ENCODE data around the gene SUPT3H.

The SUPT3H gene

GRCh38 chr6:45132059-45132458, 245.7 kb downstream of the SUPT3H start:
- no peak overlapping the region for H3K4me3 ChIP-seq (ENCODE audit: low read length)
- no peak overlapping the region for H3K27ac ChIP-seq (ENCODE audit: low read length)
- no peak overlapping the region for H3K9ac ChIP-seq (ENCODE audit: low read length)
- H3K4me1 ChIP-seq (ENCODE audit: control insufficient read depth, low read depth, low read length): no peaks in the 10 kb centered on the region
- no peaks in the 10 kb centered on the region for H3K9me3 ChIP-seq (ENCODE audit: control insufficient read depth, low read depth, low read length)
- H3K27me3 ChIP-seq (ENCODE audit: control insufficient read depth, insufficient read depth, low read length): no peaks in the 10 kb centered on the region
- H3K36me3 ChIP-seq (ENCODE audit: control insufficient read depth, low read depth, low read length): no peaks in the 10 kb centered on the region

DNA sequence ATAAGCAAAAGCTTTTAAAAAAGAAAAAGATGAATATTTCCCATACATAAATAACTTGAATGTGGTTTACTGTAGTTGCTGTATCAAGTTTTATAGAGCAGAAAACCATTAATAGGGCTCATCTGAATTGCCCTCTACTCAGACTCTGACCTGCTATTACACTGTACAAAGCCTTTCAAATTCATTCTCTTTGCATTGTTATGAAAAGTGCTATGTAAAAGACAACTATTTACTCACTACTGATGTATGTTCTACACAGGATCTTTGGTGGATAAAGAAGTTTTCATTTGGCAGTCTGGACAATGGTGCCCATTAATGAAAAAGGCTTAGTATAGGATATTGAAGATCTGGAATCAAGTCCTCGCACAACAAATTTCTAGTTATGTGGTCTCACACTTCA, 248.7 kb downstream of the SUPT3H start:
- Histone ChIP-seq H3K9me3 (ENCODE audit: control insufficient read depth, low read depth, low read length) (no peaks in the 10 kb centered on the region), H3K9ac (ENCODE audit: low read length) (no peak overlapping the region), H3K36me3 (ENCODE audit: control insufficient read depth, low read depth, low read length) (no peaks in the 10 kb centered on the region), H3K4me1 (ENCODE audit: control insufficient read depth, low read depth, low read length) (no peaks in the 10 kb centered on the region), H3K4me3 (ENCODE audit: low read length) (no peak overlapping the region), H3K27ac (ENCODE audit: low read length) (no peak overlapping the region), H3K27me3 (ENCODE audit: control insufficient read depth, insufficient read depth, low read length) (no peaks in the 10 kb centered on the region)

DNA sequence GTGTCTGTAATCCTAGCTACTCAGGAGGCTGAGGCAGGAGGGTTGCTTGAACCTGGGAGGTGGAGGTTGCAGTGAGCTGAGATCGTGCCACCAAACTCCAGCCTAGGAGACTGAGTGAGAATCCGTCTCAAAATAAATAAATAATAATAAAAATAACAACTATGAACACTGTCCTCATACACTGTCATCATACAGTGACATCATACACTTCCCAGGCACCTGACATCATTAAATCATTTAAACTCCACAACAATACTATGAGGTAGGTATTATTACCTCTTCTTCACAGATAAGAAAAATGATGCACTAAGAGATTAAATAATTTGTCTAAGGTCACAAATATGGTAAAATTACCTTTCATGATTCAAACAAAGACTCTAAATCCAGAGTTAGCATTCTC, 250.5 kb downstream of the SUPT3H start:
- H3K9me3 ChIP-seq (ENCODE audit: control insufficient read depth, low read depth, low read length): no peaks in the 10 kb centered on the region
- no peak overlapping the region for H3K4me3 ChIP-seq (ENCODE audit: low read length)
- no peak overlapping the region for H3K9ac ChIP-seq (ENCODE audit: low read length)
- no peaks in the 10 kb centered on the region for H3K27me3 ChIP-seq (ENCODE audit: control insufficient read depth, insufficient read depth, low read length)
- no peaks in the 10 kb centered on the region for H3K36me3 ChIP-seq (ENCODE audit: control insufficient read depth, low read depth, low read length)
- no peaks in the 10 kb centered on the region for H3K4me1 ChIP-seq (ENCODE audit: control insufficient read depth, low read depth, low read length)
- no peak overlapping the region for H3K27ac ChIP-seq (ENCODE audit: low read length)

DNA sequence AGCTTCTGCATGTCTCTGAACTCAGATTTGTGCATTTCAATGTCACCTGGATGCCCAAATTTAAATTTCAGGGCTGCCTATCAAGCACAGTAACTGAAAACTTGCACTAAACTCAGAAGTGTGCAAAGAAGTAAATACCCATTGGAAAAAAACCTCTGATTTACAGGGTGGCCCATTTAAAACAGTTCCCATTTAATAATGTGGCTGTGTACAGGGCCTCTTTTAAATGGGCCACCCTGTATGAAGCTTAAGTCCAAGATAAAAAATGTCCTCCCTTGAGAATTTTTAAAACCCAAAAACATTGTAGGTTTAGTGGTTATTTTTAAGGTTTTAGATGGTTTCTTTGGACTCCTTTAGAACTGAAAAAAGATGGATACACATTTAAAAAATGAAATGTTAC, 251.7 kb downstream of the SUPT3H start:
- Histone ChIP-seq H3K36me3 (ENCODE audit: control insufficient read depth, low read depth, low read length) (no peaks in the 10 kb centered on the region), H3K4me3 (ENCODE audit: low read length) (no peak overlapping the region), H3K27me3 (ENCODE audit: control insufficient read depth, insufficient read depth, low read length) (no peaks in the 10 kb centered on the region), H3K4me1 (ENCODE audit: control insufficient read depth, low read depth, low read length) (no peaks in the 10 kb centered on the region), H3K27ac (ENCODE audit: low read length) (no peak overlapping the region), H3K9ac (ENCODE audit: low read length) (no peak overlapping the region), H3K9me3 (ENCODE audit: control insufficient read depth, low read depth, low read length) (no peaks in the 10 kb centered on the region)

- Histone ChIP-seq H3K4me1 (ENCODE audit: control insufficient read depth, low read depth, low read length) (no peaks in the 10 kb centered on the region), H3K27ac (ENCODE audit: low read length) (no peak overlapping the region), H3K9me3 (ENCODE audit: control insufficient read depth, low read depth, low read length) (no peaks in the 10 kb centered on the region), H3K36me3 (ENCODE audit: control insufficient read depth, low read depth, low read length) (no peaks in the 10 kb centered on the region), H3K9ac (ENCODE audit: low read length) (no peak overlapping the region), H3K27me3 (ENCODE audit: control insufficient read depth, insufficient read depth, low read length) (no peaks in the 10 kb centered on the region), H3K4me3 (ENCODE audit: low read length) (no peak overlapping the region)
Measured at GRCh38 chr6:45123023-45123422, 254.7 kb downstream of the SUPT3H start.

GRCh38 chr6:45118754-45119153, 259.0 kb downstream of the SUPT3H start:
- no peak overlapping the region for H3K9ac ChIP-seq (ENCODE audit: low read length)
- H3K36me3 ChIP-seq (ENCODE audit: control insufficient read depth, low read depth, low read length): no peaks in the 10 kb centered on the region
- H3K4me1 ChIP-seq (ENCODE audit: control insufficient read depth, low read depth, low read length): no peaks in the 10 kb centered on the region
- H3K27ac ChIP-seq (ENCODE audit: low read length): no peak overlapping the region
- no peaks in the 10 kb centered on the region for H3K9me3 ChIP-seq (ENCODE audit: control insufficient read depth, low read depth, low read length)
- no peak overlapping the region for H3K4me3 ChIP-seq (ENCODE audit: low read length)
- H3K27me3 ChIP-seq (ENCODE audit: control insufficient read depth, insufficient read depth, low read length): no peaks in the 10 kb centered on the region

DNA sequence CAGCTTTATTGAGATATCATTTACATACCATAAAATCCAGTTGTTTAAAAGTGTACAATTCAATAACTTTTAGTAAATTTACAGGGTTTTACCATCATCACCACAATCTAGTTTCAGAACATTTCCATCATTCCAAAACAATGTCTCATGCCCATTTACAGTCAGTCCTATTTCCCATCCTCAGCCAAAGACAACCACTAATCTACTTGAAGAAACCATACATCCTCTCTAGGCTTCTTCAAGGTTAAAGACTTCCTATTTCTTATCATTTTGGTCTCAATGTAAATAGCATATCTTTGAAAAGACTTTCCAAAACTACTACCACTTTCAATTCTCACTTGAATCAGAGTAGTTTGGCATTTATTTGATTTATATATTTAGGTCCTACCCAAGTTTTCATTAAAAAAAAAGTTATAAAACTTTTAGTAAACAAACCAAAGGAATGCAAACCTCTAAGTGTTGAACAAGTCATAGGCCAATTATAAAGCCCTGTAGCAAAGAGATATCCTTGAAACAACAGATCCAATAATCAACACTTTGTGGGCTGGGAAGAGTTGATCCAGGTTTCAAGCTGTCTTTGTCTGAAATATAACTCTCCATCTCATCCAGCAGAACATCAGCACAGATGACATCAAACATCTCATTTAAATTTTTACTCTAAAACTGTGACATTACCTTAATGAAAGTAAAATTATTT, 260.9 kb downstream of the SUPT3H start:
- Histone ChIP-seq H3K4me3 (ENCODE audit: low read length) (no peak overlapping the region), H3K27ac (ENCODE audit: low read length) (no peak overlapping the region), H3K36me3 (ENCODE audit: control insufficient read depth, low read depth, low read length) (no peaks in the 10 kb centered on the region)

DNA sequence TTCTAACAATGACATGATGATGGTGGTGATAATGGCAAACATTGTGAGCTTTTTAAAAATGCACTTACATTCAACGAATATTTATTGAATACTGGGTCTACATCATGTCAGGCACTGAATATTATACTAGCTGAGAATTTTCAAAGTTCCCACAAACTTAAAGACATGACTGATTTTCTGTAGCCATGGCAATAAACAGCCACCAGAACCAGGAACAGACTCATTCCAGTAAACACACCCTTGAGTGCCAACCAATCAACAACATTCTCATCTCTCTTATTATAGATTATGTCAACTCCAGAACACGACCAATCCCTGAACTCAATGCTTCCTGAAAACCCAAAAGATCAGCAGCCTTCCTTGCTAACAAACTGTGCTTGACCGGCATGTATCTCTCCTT, 262.0 kb downstream of the SUPT3H start:
- H3K36me3 ChIP-seq (ENCODE audit: control insufficient read depth, low read depth, low read length): no peaks in the 10 kb centered on the region
- H3K27ac ChIP-seq (ENCODE audit: low read length): no peak overlapping the region

More for the DNA sequence above, 260.9 kb downstream of the SUPT3H start:
- no peak overlapping the region for H3K9ac ChIP-seq (ENCODE audit: low read length)
- H3K27me3 ChIP-seq (ENCODE audit: control insufficient read depth, insufficient read depth, low read length): no peaks in the 10 kb centered on the region
- H3K9me3 ChIP-seq (ENCODE audit: control insufficient read depth, low read depth, low read length): no peaks in the 10 kb centered on the region
- no peaks in the 10 kb centered on the region for H3K4me1 ChIP-seq (ENCODE audit: control insufficient read depth, low read depth, low read length)

DNA sequence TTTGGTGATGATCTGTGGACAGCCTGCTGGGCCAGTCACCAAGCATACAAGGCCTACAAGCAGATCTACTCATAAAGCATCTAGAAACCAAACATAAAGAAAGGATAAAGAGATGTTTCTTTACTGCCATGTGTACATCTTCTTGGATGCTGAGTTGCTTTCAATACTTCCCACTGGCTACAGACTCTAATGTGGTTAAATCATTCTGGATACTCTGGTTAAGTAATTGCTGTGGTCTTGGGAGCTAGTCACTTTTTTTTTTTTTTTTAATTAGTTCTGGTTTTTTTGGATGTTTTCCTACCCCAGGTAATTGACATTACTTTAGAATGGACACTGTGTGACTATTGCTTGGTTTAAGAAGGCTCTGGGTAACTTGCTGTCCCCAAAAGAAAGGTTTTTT, 265.0 kb downstream of the SUPT3H start:
- Histone ChIP-seq H3K4me3 (ENCODE audit: low read length) (no peak overlapping the region), H3K27me3 (ENCODE audit: control insufficient read depth, insufficient read depth, low read length) (no peaks in the 10 kb centered on the region), H3K9ac (ENCODE audit: low read length) (no peak overlapping the region), H3K9me3 (ENCODE audit: control insufficient read depth, low read depth, low read length) (no peaks in the 10 kb centered on the region), H3K36me3 (ENCODE audit: control insufficient read depth, low read depth, low read length) (no peaks in the 10 kb centered on the region), H3K4me1 (ENCODE audit: control insufficient read depth, low read depth, low read length) (no peaks in the 10 kb centered on the region), H3K27ac (ENCODE audit: low read length) (no peak overlapping the region)

More for the DNA sequence above, 262.0 kb downstream of the SUPT3H start:
- H3K9ac ChIP-seq (ENCODE audit: low read length): no peak overlapping the region
- no peak overlapping the region for H3K4me3 ChIP-seq (ENCODE audit: low read length)
- no peaks in the 10 kb centered on the region for H3K27me3 ChIP-seq (ENCODE audit: control insufficient read depth, insufficient read depth, low read length)
- H3K4me1 ChIP-seq (ENCODE audit: control insufficient read depth, low read depth, low read length): no peaks in the 10 kb centered on the region
- no peaks in the 10 kb centered on the region for H3K9me3 ChIP-seq (ENCODE audit: control insufficient read depth, low read depth, low read length)

GRCh38 chr6:45109551-45109950, 268.2 kb downstream of the SUPT3H start:
- no peaks in the 10 kb centered on the region for H3K9me3 ChIP-seq (ENCODE audit: control insufficient read depth, low read depth, low read length)
- no peak overlapping the region for H3K27ac ChIP-seq (ENCODE audit: low read length)
- H3K36me3 ChIP-seq (ENCODE audit: control insufficient read depth, low read depth, low read length): no peaks in the 10 kb centered on the region

DNA sequence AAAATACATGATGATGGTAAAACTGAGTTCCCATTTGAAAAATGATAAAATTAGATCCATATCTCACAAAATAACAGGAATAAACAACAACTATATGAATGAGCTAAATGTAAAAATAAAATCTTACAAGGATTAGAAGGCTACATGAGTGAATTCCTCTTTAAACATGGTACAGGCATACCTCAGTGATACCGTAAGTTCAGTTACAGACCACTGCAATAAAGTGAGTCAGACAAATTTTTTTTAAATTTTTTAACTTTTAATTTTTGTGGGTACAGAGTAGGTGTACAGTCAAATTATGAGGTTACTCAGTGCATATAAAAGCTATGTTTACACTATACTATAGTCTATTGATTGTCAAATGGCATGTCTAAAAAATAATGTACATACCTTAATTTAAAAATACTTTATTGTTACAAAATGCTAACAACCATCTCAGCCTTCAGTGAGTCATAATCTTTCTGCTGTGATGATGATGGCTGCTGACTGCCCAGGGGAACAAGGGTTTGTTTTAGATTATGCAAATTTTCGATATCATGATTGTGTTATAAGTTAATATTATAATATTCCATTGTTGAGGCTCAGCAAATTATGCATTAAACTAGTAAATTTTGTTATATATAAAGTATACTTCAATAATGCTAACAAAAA, 272.4 kb downstream of the SUPT3H start:
- Histone ChIP-seq H3K4me3 (ENCODE audit: low read length) (no peak overlapping the region), H3K27me3 (ENCODE audit: control insufficient read depth, insufficient read depth, low read length) (no peaks in the 10 kb centered on the region), H3K36me3 (ENCODE audit: control insufficient read depth, low read depth, low read length) (no peaks in the 10 kb centered on the region), H3K9me3 (ENCODE audit: control insufficient read depth, low read depth, low read length) (no peaks in the 10 kb centered on the region), H3K27ac (ENCODE audit: low read length) (no peak overlapping the region), H3K4me1 (ENCODE audit: control insufficient read depth, low read depth, low read length) (no peaks in the 10 kb centered on the region), H3K9ac (ENCODE audit: low read length) (no peak overlapping the region)

More at GRCh38 chr6:45109551-45109950, 268.2 kb downstream of the SUPT3H start:
- no peaks in the 10 kb centered on the region for H3K27me3 ChIP-seq (ENCODE audit: control insufficient read depth, insufficient read depth, low read length)
- H3K9ac ChIP-seq (ENCODE audit: low read length): no peak overlapping the region
- no peak overlapping the region for H3K4me3 ChIP-seq (ENCODE audit: low read length)
- H3K4me1 ChIP-seq (ENCODE audit: control insufficient read depth, low read depth, low read length): no peaks in the 10 kb centered on the region

GRCh38 chr6:45104429-45104828, 273.3 kb downstream of the SUPT3H start:
- Histone ChIP-seq H3K27me3 (ENCODE audit: control insufficient read depth, insufficient read depth, low read length) (no peaks in the 10 kb centered on the region), H3K27ac (ENCODE audit: low read length) (no peak overlapping the region), H3K9ac (ENCODE audit: low read length) (no peak overlapping the region), H3K4me3 (ENCODE audit: low read length) (no peak overlapping the region), H3K9me3 (ENCODE audit: control insufficient read depth, low read depth, low read length) (no peaks in the 10 kb centered on the region), H3K4me1 (ENCODE audit: control insufficient read depth, low read depth, low read length) (no peaks in the 10 kb centered on the region), H3K36me3 (ENCODE audit: control insufficient read depth, low read depth, low read length) (no peaks in the 10 kb centered on the region)

Measured in iPS-18a (cell line).